Effector CD8-positive, alpha-beta T cell (primary cell): Measurements from ENCODE around the gene HTRA1.

Experiments
- DNase-seq: peaks from one replicate; lab custom pipeline; 2025; lab: John Stamatoyannopoulos, UW

The HTRA1 gene

DNA sequence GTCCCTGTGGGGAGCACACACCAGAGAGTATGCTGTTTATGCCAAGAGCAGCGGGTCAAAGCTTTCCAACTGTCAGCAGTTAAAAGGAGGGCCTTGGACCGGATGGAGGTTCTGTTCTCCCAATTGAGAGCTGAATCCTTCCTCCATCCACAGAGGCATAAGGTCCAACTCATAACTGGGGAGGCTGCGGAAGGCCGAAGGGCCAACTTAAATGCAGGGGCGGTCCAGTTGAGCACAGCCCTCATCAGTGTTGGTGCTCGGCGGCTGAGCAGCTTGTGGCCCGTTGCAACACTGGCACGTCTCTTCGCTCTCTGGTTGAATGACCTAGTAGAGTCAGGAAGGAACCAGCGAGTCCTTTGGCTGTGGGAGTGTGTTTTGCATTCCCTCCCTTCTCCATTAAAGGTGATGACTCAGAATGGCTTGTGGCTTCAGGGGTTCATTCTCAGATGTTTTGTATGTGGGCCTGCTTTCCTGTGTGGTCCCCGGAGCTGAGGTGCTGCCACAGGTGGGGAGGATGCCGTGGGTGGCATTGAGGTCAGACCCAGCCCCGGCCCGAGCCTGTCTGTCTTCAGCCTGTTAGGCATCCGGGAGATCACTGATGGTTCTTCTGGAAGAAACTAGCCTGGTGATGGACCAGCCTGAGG, 54.4 kb downstream of the HTRA1 start:
- no peak for DNase-seq

DNA sequence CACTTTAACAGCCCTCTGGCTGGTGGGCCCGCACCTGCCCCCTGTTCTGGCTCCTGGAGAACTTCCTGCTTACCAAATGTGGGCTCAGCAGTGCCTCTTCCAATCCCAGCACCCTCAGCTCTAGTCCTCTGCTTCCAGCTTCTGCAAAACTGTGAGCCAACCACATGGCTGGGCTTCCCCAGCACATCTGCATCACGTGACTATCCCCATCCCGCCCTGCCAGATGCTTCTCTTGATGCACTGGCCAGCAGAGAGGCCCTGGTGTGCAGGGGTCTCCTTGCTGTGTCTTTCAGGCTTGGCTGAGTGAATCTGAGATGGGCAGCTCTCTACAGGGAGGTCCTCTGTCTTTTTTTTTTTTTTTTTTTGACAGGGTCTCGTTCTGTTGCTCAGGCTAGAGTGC, 55.4 kb downstream of the HTRA1 start:
- DNase-seq = no peak

DNA sequence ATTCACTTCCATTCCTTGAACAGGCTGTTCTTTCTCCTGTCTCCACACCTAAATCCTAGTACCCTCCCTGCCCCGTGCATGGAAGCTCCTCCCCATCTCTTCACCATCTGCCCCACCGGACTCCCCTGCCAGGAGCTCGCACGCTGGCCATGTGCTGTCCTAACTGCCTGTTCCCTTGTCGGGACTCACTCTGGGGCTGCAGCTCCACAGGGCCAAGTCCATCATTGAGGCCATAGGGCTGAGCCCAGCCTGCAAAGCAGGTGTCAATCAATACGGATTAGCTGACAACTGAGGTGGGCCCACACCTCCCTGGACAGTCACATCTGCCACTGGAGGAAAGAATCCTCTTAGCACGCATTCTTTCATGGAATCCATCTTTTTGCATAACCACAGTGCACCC, 57.8 kb downstream of the HTRA1 start:
- DNase-seq = no peak

DNA sequence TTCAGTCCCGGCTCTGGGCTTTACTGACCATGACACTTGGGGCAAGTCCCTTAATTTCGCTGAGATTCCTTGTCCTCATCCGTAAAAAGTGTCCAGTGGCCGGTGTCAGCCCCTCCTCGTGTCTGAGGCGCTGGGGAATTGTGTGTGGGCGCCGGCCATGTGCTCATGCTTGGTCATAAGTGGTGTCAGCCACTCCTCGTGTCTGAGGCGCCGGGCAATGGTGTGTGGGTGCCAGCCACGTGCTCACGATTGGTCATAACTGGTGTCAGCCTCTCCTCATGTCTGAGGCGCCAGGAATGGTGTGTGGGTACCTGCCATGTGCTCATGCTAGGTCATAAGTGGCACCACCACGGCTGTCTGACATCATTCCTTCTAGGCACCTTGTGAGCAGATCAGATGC, 58.5 kb downstream of the HTRA1 start:
- DNase-seq = no peak

DNA sequence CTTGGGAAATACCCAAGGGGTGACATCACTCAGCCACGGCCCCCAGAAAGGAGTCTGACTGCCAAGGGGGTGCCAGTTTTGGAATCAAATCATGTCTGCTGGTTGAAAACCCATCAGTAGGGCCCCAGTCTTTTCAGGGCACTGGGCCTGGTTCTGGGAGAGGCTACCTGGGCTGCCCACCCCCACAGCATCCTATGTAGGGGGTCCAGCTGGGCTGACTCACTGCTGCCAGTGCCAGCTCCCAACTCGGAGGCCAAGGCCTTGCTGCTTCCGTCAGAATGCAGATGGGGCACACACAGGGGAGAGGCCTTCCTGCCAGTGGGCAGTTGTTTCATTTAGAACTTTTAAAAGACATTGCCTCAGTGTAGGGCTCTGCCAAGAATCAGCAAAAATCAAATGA, 59.7 kb downstream of the HTRA1 start:
- DNase-seq = no peak

DNA sequence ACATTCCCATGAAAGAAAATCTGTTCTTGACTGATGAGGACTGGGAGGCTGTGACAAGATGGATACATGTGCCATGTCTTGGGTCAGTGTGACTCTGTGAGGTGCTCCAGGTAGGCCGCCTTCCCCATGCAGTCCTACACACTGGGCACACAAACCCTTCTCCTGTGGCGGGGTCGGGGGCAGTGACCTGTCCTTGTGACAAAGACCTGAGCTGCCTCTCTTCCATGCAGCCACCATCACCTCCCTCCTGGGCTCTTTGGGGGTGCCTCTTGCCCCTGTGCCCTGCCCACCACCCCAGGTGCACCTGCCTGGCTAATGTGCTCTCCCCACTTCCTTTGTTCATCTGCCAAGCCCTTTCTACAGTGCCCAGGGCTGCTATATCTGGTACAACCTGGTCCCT, 63.5 kb downstream of the HTRA1 start:
- DNase-seq = no peak

DNA sequence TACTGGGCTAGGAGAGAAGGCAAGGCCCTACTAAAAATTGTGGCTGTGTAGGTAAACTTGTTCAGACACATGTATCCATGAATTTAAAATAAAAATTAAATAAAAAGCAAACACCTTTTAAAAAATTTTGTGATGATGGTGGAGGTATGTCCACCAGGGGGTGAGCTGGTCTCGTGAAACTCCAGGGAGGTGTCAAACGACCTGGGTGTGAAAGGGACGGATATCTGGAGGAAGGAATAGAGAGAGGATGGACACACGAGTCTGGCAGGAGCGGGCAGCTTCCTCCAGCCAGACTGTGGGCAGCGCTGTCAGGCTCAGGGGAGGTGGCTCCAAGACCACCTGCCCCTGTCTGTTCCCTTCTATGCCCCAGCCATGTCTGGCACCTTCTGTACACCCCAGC, 64.4 kb downstream of the HTRA1 start:
- DNase-seq = no peak

DNA sequence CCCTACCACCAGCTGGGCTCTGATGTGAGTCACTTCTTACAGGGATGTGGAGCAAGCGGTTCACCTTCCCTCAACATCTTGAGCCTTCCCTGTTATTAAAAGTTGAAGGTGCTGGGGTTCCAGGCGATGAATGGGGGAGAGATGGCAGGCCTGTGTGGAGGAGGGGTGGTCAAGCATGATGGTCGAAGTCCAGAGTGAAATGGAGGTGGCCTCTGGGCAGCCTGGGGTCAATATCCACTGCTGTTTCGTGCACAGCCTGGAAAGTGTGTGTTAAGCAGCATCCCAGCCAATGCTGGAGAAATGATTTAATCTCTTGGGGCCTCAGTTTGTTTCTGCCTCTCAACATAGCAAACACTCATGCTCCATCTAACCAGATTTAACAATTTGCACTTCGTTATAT, 65.5 kb downstream of the HTRA1 start:
- no peak for DNase-seq

DNA sequence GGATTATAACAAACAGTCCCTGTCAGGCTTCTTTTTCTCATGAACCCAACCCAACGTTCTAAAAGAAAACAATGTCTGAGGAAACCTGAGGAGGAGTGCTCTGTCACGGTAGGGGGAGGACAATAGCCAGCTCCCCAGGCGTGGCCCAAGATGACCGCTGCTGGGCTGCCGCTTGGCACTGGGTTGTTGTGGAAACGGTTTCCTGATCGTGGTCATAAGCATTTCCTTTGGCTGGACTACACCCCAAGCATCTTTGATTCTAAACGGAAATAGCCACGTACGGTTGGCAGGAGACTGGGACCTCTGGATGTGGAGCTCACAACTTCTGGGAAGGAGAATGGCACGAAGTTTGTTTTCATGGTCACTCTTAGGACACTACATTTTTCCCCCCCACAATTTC, 68.8 kb downstream of the HTRA1 start:
- DNase-seq = no peak

DNA sequence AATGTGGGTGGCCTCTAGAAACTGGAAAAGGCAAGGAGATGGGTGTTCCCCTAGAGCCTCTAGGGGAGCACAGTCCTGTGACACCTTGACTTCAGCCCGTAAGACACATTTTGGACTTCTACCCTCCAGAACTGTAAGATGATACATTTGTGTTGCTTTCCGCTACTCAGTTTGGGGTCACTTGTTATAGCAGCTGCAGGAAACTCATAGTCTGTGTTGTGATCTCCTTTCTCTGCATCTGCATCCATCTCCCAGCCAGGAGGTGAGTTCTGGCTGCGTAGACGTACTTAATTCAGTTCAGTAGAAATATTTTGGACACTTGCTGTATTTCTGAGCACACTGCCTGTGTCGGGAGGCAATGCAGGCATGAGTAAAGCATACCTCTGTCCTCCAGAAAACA, 69.9 kb downstream of the HTRA1 start:
- DNase-seq = no peak

DNA sequence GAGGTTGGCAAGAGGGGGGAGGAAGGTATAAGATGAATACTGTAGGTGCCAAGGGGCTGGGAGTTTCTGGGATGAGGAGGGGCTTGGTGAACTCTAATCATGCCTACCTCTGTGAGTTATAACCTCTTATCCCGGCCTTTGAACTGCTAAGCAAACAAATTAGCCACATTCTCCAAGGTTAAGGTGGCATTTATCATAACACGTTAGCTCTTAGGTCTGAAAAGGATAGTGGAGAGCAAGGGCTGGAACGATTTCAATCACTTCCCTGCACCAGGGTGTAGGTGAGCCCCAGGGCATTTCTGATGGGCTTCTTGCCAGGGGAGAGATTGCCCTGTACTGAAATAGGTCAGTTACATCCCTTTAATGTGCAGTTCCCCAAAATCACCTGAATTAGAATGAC, 70.6 kb downstream of the HTRA1 start:
- no peak for DNase-seq

DNA sequence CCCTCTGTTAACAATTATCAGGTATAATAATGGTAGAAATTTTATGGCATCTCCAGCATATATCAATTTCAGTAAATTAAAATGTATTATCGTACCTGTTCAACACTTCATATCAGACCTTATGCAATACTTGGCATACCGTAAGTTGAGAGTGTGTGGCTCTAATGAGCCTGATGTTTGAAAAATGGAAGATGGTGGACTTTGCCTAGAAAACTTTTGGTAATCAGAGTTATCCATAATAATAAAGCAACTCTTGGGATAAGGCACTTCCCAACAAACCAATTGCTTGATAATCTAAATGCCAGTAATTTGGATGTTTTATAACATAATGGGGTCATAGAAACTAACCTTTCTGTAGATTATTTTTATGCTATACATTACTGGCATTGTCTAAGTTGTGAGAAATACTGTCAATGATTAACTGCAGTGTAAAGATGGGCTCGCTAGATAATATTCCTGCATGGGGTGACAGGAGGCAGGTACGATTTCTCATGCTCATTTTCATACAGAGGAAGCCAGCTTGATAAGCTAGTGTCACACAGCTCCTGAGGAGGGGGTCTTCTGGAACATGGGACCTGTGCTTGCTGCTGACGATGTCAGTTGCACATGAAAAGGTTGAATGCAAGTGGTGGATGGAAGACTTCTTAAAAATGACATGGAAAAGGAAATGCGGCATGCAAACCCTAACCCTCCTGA, 71.4 kb downstream of the HTRA1 start:
- no peak for DNase-seq

DNA sequence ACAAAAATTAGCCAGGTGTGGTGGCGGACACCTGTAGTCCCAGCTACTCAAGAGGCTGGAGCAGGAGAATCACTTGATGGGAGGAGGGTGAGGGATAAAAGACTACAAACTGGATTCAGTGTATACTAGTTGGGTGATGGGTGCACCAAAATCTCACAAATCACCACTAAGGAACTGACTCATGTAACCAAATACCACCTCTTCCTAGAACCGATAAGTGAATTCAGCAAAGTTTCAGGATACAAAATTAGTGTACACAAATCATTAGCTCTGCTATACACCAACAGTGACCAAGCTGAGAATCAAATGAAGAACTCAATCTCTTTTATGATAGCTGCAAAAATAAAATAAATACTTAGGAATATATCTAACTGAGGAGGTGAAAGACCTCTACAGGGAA, 76.2 kb downstream of the HTRA1 start:
- DNase-seq = no peak

DNA sequence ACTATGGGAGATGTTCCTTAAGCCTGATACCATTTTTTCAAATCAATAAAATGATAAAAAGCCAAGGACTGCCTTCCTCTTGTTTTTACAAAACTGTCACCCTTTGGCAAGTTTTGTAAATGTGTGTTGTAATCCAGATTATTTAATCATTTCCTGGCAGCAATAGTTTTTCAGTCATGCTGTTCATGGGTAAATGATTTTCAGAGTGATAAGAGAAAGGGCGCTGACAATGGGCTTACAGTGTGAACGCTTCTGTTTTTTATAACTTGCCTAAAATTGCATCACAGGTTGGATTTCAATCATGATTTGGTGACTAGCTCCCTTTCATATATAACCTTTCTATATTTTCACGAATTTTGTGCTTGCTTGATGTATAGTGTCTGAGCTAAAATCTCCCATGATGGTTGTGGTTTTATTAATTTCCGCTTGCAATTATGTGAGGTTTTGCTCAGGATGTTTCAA, 80.2 kb downstream of the HTRA1 start:
- no peak for DNase-seq

DNA sequence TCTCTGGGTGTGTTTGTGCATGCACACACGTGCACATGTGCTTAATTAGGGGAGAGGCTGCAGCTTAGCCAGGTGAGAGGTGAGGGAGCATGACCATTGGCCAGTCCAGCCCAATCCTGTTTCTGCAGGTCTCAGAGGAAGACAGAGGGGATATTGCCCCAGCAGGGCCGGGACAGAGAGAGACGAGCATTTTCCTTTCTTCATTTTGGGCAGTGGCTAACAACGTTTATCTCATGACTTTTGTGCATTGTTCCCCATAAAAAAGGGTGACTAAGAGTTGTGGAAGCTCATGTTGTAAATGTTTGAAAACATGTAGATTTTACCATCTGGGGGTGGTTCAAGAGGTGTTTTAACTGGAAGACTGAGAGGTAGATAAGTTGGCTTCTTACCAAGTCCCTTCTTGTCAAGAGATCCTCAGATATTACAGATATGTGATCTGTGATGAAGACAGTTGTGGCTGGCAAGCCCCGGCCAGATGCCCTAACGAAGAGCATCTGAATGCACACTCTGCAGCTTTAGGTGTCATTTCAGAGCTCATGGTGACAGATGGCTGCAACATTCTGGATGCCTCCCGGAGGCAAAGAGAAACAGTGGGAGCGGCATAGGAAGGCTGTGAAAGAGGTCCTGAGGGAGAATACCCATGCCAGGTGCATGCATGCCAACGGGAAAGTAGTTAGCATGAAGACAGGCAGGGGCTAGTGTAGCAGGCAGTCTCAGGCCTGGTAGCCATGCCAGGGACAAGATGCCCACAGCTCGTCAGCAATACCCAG, 82.5 kb downstream of the HTRA1 start:
- DNase-seq = no peak

DNA sequence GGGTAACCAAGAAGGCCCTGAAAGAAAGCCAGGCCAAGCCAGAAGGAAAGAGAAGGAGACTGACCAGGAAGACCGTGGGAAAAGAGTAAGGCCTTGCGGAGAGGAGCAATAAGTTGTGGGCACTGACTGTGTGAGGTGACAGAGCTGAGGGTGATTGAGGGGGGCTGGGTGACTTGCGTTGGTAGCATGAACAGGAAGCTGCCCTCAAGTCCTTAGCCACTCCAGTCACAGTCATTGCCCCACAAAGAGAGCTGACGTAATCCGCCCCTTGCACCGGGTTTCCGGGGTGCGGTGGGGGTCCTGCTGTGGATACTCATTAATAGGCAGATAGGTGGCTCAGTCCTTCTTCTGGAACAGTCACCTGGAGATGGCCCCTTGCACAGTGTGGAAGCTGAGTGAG, 83.1 kb downstream of the HTRA1 start:
- no peak for DNase-seq

DNA sequence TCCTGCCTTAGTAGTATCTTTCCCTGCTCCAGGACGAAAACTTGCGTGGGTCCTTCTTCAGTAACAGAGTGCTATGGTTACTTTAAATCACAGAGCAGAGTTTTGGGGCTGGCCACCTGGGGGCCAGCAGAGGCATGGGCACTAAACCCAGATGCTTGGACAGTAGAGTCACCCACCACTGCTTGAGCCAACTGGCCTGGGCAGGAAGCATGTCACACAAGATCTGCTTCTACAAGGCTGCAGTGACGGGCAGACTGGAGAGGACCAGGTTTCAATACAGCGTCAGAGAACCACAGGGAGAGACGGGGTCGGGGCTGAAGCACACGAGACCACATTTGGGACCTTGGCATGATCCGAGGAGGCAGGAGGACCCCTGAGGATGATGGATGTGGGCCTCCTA, 84.9 kb downstream of the HTRA1 start:
- no peak for DNase-seq

DNA sequence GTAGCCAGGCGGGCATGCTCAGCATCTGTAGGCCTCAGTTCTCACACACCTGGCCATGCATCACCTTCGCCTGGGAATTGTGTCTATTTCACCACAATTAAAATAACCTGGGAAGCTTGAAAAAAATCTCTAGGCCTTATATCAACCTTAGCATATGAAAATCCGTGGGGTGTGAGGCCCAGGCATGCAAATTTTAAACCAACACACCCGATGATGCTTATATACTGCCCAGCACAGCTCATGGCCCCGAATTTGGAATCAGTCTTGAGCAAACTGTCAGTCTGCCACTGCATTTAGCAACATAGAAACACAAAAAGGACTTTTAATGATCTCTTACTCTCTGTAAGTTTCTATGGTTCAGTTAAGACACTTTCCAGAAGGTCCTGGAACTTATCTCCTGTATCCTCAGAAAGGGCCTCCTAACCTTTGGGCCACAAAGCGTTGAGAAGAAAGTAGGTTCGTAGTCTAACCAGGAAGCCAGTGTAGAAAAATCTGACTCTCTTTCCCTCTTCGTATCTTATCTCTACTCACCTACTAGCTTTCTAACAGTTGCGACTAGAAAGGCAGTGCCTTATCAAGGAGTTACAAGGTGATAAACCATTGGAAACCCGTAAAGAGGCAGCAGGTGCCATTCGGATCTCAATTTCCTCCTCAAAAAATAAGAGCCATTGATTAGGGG, 87.2 kb downstream of the HTRA1 start:
- DNase-seq = no peak

DNA sequence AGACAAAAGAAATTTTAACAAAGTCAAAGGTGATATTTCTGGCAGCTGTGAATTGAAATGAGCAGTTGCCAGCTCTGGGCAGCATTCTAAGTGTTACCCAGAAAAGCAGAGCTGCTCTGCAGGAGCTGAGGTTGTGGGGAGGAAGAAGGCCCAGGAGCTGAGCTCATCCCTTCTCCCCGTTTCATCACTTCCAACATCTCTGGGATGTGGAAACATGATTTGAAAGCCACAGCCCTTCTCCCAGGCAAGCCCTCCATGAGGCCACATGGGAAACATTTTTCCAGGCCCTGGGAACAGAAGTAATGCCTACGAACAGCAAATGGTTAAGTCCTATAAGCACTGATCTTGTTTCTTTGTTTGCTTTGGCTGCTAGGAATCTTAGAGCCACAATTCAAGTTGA, 88.3 kb downstream of the HTRA1 start:
- DNase-seq = no peak

DNA sequence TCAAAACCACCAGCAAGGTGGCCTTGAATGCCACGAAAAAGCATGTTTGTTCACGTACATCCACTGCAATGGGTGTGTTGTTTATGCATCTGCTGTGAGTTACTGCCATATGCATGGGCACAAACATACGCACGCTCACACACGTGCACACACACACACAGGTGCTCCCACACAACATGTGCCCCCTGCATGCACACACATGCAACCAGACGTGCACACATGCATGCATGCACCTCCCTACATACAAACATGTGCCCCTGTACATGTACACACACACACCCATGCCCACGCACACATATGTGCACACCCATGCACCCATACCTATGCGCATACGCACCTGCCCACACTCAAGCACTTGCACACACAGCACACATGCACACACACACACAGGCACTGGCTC, 89.1 kb downstream of the HTRA1 start:
- no peak for DNase-seq

DNA sequence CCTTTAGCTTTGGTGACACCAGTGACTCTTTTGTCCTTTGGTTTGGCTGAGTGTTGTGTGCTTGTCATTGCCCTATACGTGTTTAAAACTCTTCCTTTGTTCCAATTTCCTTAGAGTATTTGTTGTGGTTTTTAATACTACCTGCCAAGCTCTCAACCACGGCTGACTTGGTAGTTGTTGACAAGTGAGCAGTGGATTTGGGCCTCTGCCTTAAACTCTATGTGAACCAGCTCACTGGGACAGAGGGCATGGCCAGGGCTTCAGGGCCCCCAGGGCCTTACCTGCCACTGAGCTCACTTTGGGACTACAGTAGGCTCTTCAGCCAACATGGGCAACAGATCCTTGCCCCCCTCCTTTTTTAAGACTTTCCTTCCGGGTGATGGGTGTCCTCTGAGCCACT, 89.6 kb downstream of the HTRA1 start:
- no peak for DNase-seq

DNA sequence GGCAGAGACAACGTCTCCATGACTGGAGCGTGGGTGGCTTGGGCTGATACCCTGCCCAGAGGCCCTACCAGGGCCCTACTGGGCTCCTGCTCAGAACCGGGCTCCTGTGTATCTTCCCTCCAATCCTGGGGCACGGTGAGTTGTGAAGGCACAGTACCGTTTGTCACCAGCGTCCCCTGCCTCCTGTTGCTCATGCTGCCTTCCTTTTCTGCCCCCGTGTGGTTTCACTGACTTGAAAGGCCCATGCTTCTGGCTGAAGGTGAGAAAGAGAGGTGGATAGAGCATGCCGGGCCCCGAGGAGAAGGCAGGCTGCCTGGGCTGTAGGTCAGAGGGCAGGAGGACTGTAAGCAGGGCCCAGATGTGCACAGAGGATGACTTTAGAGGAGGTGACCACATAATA, 90.1 kb downstream of the HTRA1 start:
- DNase-seq = no peak

DNA sequence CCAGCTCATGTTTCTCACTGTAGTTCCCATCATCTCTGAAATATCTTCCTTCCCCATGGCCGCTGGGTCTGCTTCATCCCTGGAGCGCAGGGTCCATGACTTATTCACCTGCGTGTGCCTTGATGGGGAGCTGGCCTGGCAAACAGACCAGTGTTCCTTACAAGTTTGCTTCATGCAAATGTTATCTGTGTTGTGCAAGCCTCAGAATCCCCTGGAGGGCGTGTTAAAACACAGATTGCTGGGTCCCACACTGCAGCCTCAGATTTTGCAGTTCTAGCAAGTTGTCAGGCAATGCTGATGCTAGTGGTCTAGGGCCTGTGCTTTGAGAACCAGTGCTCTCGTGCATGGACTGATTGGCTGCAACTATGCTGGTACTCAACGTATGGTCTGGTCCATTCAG, 92.0 kb downstream of the HTRA1 start:
- no peak for DNase-seq
